Tongue (tissue), 2 donors: Measurements from ENCODE around the gene SELENOM. TPM values are rescaled to one million over a fixed set of nuclear protein-coding genes. Genes with fewer than 3 reads are reported as not detected.
A peak's percentile ranks its signal among the peaks of the same experiment; 100 is the strongest.
"Not testable (repeated sequence)": the region's sequence is repeated elsewhere in the genome, so short reads cannot be mapped to it uniquely, and the experiment has no call there.

Source experiments
- DNase-seq: peaks from one replicate; pipeline ENCODE4 v3.0.0-alpha.2; 2015
- total RNA-seq: library from RNA; depleted of rRNA; stranded (reverse); fragments of >200 nt; gene quantifications from one replicate; pipeline ENCODE4 v1.2.3, GENCODE V29; 2014

Gene SELENOM
- total RNA-seq, 1 donor from 2014 or later: 67.7 TPM

DNA sequence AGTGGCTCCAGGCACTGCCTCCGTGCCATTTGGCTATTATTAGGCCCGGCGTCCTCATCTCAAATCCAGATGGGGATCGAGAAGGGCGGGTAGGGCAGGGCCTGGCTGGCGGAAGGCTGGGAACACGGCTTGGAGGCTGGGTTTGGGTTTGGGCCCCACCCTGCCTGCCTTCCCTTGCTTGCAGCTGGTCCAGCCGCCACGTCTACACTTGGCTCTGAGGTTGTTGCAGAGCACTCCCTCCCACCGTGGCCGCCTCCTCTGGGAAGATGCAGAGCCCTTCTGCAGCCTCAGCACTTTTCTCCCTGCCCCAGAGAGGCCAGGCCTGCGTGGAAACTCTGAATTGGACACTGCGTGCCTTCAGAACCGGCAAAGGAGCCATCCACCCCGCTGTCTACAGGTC, 31.4 kb downstream of the SELENOM start:
- peak; percentile 93 for DNase-seq

DNA sequence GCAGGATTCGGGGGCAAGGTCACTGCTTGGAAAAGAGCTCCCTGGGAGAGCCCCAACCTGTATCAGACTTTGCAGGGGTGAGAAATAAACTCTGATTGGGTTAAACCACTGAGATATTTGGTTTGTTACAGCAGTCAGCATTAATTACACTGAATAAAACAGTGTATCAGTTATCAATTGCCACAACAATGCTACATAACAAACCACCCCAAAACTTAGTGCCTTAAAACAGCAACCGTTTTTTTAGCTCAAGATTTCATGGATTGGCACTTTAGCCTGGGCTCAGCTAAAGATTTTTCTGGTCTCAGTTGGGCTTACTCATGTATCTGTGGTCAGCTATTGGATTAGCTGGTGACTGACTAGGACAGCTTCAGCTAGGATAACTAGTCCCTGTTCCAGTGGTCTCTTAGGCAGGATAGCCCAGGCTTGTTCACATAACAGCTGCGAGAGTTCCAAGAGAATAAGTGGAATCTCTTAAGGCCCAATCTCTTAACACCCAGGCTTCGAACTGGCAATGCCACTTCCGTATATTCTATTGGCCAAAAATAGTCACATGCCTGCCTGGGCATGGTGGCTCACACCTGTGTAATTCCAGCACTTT, 33.7 kb downstream of the SELENOM start:
- DNase-seq: not testable (repeated sequence)

GRCh38 chr22:31073125-31073524, 34.2 kb downstream of the SELENOM start:
- not testable (repeated sequence) for DNase-seq

DNA sequence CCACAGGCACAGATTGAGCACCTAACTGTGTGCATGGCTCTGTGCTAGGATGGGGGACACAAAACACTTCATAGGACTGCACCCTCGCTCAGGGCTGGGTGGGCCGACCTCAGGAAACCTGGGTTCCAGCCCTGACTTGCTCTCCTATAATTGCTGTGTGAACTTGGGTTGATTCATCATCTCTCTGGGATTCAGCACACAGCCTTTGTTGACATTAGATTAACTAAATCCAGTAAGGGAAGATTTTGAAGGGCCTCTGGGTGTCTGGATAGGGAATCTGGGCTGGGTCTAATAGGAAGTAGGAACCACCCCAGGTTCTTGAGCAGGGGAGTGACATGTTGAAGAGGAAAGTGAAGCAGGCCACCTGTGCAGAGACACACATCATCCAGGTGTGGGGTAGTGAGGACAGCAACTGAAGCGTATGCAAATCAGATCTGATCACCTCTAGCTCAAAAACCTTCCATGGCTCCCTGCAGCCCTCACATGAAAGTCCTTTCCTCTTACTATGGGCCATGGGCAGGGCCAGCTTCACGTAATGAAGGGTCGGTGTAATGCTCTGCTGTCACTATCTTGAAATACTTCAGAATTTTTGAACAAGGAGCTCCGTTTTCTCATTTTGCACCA, 37.6 kb downstream of the SELENOM start:
- DNase-seq: not testable (repeated sequence)

- no peak for DNase-seq
Measured at GRCh38 chr22:31068970-31069369, 38.4 kb downstream of the SELENOM start.

GRCh38 chr22:31064369-31064768, 43.0 kb downstream of the SELENOM start:
- DNase-seq: no peak

DNA sequence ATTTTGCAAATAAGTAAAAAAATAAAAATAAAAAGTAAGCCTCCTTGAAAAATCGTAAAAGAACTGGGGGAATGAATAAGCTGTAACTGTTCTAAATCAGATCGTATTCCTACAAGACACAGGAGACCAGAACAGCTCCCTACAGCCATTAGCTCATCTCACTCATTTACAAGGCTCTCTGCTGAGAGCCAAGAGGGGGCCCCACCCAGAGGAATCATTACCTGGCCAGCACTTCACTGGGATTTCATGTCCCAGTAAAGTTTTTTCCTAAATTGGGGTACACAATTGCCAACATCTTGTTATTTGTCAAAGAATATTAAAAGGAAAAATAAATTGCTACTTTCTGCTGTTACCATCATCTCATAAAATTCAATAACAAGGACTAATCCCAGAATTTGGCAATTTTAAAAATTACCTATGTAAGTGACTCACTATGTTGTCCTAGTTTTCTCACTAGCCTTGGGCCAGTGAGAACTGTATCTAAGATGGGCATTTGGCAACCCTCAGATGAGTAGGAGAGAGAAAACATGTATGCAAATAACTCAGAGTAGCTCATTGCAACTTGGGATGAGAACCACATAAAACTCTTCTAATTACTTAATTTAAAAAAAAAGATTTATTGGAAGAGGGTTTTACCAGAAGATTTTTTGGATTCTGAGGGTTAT, 44.7 kb downstream of the SELENOM start:
- DNase-seq: no peak

- DNase-seq: not testable (repeated sequence)
Measured at GRCh38 chr22:31059663-31060062, 47.7 kb downstream of the SELENOM start.

GRCh38 chr22:31056986-31057599, 50.3 kb downstream of the SELENOM start:
- DNase-seq: no peak

GRCh38 chr22:31055635-31056159, 51.7 kb downstream of the SELENOM start:
- peak; percentile 94 for DNase-seq

GRCh38 chr22:31055117-31055634, 52.2 kb downstream of the SELENOM start:
- DNase-seq: no peak

Other genes starting within 250 kb of the SELENOM start
- gene MORC2, start 138.8 kb downstream of the SELENOM start, total RNA-seq: 16.5 TPM
- 85.9 TPM for gene TUG1, start 138.3 kb downstream of the SELENOM start, total RNA-seq
- gene SMTN, start 26.2 kb downstream of the SELENOM start, total RNA-seq: 147 TPM
- 3.5 TPM for gene INPP5J, start 15.4 kb upstream of the SELENOM start, total RNA-seq
- 0.51 TPM for gene PLA2G3, start 32.9 kb upstream of the SELENOM start, total RNA-seq
- 29.7 TPM for gene RNF185, start 52.6 kb upstream of the SELENOM start, total RNA-seq
- 51.1 TPM for gene LIMK2, start 104.7 kb upstream of the SELENOM start, total RNA-seq
- gene PIK3IP1, start 184.9 kb upstream of the SELENOM start, total RNA-seq: 16.7 TPM
- 18.2 TPM for gene PATZ1, start 238.8 kb upstream of the SELENOM start, total RNA-seq